ENCODE results near the gene MARF1. TPM values are rescaled to one million over a fixed set of nuclear protein-coding genes. Genes with fewer than 3 reads are reported as not detected.

Gene MARF1
- total RNA-seq, 1 donor from 2014 or later = 13.4 TPM

MicroRNAs within 50 kb of the gene (microRNA counts, 767-probe panel; counts per million panel counts)
- microRNA hsa-miR-484 = 460 counts per million, percentile 90 among the panel's probes with 10 or more counts

Other genes starting within 250 kb of the MARF1 start
- 0.30 and 0.87 TPM in 2 replicates for gene MPV17L, start 247.4 kb downstream of the MARF1 start, total RNA-seq (ENCODE audit: low replicate concordance)
- 39.0 and 44.6 TPM in 2 replicates for gene BMERB1, start 208.6 kb downstream of the MARF1 start, total RNA-seq (ENCODE audit: low replicate concordance)
- 85.3 and 88.1 TPM in 2 replicates for gene NDE1, start 7.1 kb upstream of the MARF1 start, total RNA-seq (ENCODE audit: low replicate concordance)
- 0.07 and 0.25 TPM in 2 replicates for gene MYH11, start 213.9 kb upstream of the MARF1 start, total RNA-seq (ENCODE audit: low replicate concordance)
- 50.5 and 101 TPM in 2 replicates for gene CEP20, start 245.4 kb upstream of the MARF1 start, total RNA-seq (ENCODE audit: low replicate concordance)

All from neural progenitor cell (in vitro differentiated cells).